Naive thymus-derived CD8-positive, alpha-beta T cell (primary cell): ENCODE results near the gene ZNF728. TPM values are rescaled to one million over a fixed set of nuclear protein-coding genes. Genes with fewer than 3 reads are reported as not detected.
A peak's percentile ranks its signal among the peaks of the same experiment; 100 is the strongest.
"Not testable (repeated sequence)": the region's sequence is repeated elsewhere in the genome, so short reads cannot be mapped to it uniquely, and the experiment has no call there.

Experiments
- ATAC-seq, 2 donors: fragments of 150-1000 bp; cut with Tn5 transposase in 1 of 2; sonication (Bioruptor Pico), chemical (Tn5 transposase) in 1 of 2; 1 replicate in 1 of 2; 2 replicates in 1 of 2; pipeline ENCODE4 v1.10.0; 2021; ENCODE audit warnings: mild to moderate bottlenecking in 2 of 2, moderate library complexity in 2 of 2
- POLR2A ChIA-PET: fragments of 350-600 bp; sonication (Branson Sonifier 250); formaldehyde crosslinking; loops from one replicate; lab custom pipeline; 2021; ENCODE audit warnings: antibody characterized with exemption; lab: Charles Lee
- DNase-seq, 10 donors: peaks; one replicate each; pipeline versions ENCODE4 v3.0.0 to v3.0.0-alpha.2; 2020 to 2022
- H3K27ac Mint-ChIP-seq, 10 donors: one replicate each; pipeline ENCODE4 v1.8.0; 2020 to 2022; ENCODE audit warnings: mild to moderate bottlenecking in 10 of 10, mixed read lengths in 10 of 10, moderate library complexity in 4 of 10, inconsistent platforms in 1 of 10
- H3K27me3 Mint-ChIP-seq, 5 donors: one replicate each; pipeline ENCODE4 v1.8.0; 2021 to 2022; ENCODE audit warnings: mixed read lengths in 5 of 5
- H3K36me3 Mint-ChIP-seq, 3 donors: one replicate each; pipeline ENCODE4 v1.8.0; 2020 to 2022; ENCODE audit warnings: mixed read lengths in 3 of 3, mild to moderate bottlenecking in 2 of 3, inconsistent platforms in 1 of 3
- H3K4me1 Mint-ChIP-seq, 4 donors: one replicate each; pipeline ENCODE4 v1.8.0; 2021 to 2022; ENCODE audit warnings: mixed read lengths in 4 of 4
- H3K4me3 Mint-ChIP-seq, 10 donors: one replicate each; pipeline ENCODE4 v1.8.0; 2020 to 2022; ENCODE audit warnings: mild to moderate bottlenecking in 10 of 10, mixed read lengths in 10 of 10, moderate library complexity in 6 of 10, inconsistent platforms in 1 of 10
- H3K9me3 Mint-ChIP-seq, 9 donors: one replicate each; pipeline ENCODE4 v1.8.0; 2020 to 2022; ENCODE audit warnings: mixed read lengths in 9 of 9, mild to moderate bottlenecking in 3 of 9, inconsistent platforms in 1 of 9, moderate library complexity in 1 of 9
- polyA plus RNA-seq, 3 donors: library from polyadenylated mRNA; unstranded; fragments of 300-500 nt; fragmentation: Illumina TruSeq; gene quantifications; one replicate each; pipeline ENCODE4 v1.2.3, GENCODE V29; 2021
- total RNA-seq, 8 experiments: library from RNA in 2 of 8; stranded (reverse) in 2 of 8; gene quantifications; one replicate each; pipeline ENCODE4 v1.2.3 and lab custom pipeline; 2021 to 2026

ZNF728 gene
- total RNA-seq (not detected), polyA plus RNA-seq (not detected), total RNA-seq (lab: John Stamatoyannopoulos, UW) (0 to 0.15 (median 0) reads per million in 6 experiments)

- no peak for DNase-seq
- peaks cover 7 to 80% (median 45%) of the 10 kb centered on the region in 9 donors for H3K9me3 Mint-ChIP-seq
- no peak within 1 kb of the TSS for H3K27ac Mint-ChIP-seq
- H3K27me3 Mint-ChIP-seq = peaks cover 0 to 4% (median 0%) of the 10 kb centered on the region in 5 donors
- POLR2A ChIA-PET = no interaction called here
- peak within 1 kb of the TSS in 3 of 10 donors; percentile 14 to 36 (median 24) for H3K4me3 Mint-ChIP-seq
- H3K4me1 Mint-ChIP-seq = peaks cover 0 to 2% (median 0%) of the 10 kb centered on the region in 4 donors
- ATAC-seq = no peak
- peaks cover 0 to 20% (median 5%) of the 10 kb centered on the region in 3 donors for H3K36me3 Mint-ChIP-seq
Measured at GRCh38 chr19:23002690-23003422, at the start of gene ZNF728. Gene ZNF728, minus strand, starts transcription at chr19:23003176. Its CDS starts 146 bp downstream, at chr19:23003030.

- H3K36me3 Mint-ChIP-seq = peaks cover 0 to 4% (median 0%) of the 10 kb centered on the region in 3 donors
- no peak overlapping the region for H3K4me3 Mint-ChIP-seq
- no peak for DNase-seq
- no peaks in the 10 kb centered on the region for H3K4me1 Mint-ChIP-seq
- H3K27ac Mint-ChIP-seq = no peak overlapping the region
- H3K27me3 Mint-ChIP-seq = no peaks in the 10 kb centered on the region
- H3K9me3 Mint-ChIP-seq = peaks cover 0 to 46% (median 11%) of the 10 kb centered on the region in 9 donors
- ATAC-seq = no peak
- POLR2A ChIA-PET = no interaction called here
Measured at GRCh38 chr19:23052349-23052748, 49.4 kb upstream of the ZNF728 start.

- no peaks in the 10 kb centered on the region for H3K27me3 Mint-ChIP-seq
- H3K36me3 Mint-ChIP-seq = peaks cover 0 to 8% (median 0%) of the 10 kb centered on the region in 3 donors
- no peak overlapping the region for H3K4me3 Mint-ChIP-seq
- H3K4me1 Mint-ChIP-seq = no peaks in the 10 kb centered on the region
- no peak overlapping the region for H3K27ac Mint-ChIP-seq
- POLR2A ChIA-PET = no interaction called here
- H3K9me3 Mint-ChIP-seq = peaks cover 0 to 47% (median 24%) of the 10 kb centered on the region in 9 donors
- ATAC-seq (no peak), DNase-seq (no peak)
Measured at GRCh38 chr19:23049256-23049655, 46.3 kb upstream of the ZNF728 start.

- Mint-ChIP-seq H3K4me1 (no peaks in the 10 kb centered on the region), H3K27ac (no peak overlapping the region), H3K36me3 (peaks cover 0 to 8% (median 0%) of the 10 kb centered on the region in 3 donors), H3K4me3 (no peak overlapping the region), H3K9me3 (peaks cover 0 to 64% (median 31%) of the 10 kb centered on the region in 9 donors), H3K27me3 (no peaks in the 10 kb centered on the region)
- DNase-seq = no peak
- POLR2A ChIA-PET = no interaction called here
- no peak for ATAC-seq
Measured at GRCh38 chr19:23046743-23047142, 43.8 kb upstream of the ZNF728 start.

GRCh38 chr19:23033721-23034120 lies 30.7 kb upstream of the ZNF728 start:
- POLR2A ChIA-PET = no interaction called here
- Mint-ChIP-seq H3K9me3 (peaks cover 0 to 34% (median 17%) of the 10 kb centered on the region in 9 donors), H3K36me3 (peaks cover 0 to 4% (median 0%) of the 10 kb centered on the region in 3 donors), H3K27me3 (peaks cover 0 to 7% (median 0%) of the 10 kb centered on the region in 5 donors), H3K4me3 (no peak overlapping the region), H3K4me1 (no peaks in the 10 kb centered on the region), H3K27ac (no peak overlapping the region)
- DNase-seq (no peak), ATAC-seq (no peak)

- no peak overlapping the region for H3K4me3 Mint-ChIP-seq
- H3K36me3 Mint-ChIP-seq = peaks cover 0 to 44% (median 0%) of the 10 kb centered on the region in 3 donors
- POLR2A ChIA-PET = no interaction called here
- H3K9me3 Mint-ChIP-seq = peaks cover 8 to 84% (median 41%) of the 10 kb centered on the region in 9 donors
- DNase-seq = no peak
- no peaks in the 10 kb centered on the region for H3K4me1 Mint-ChIP-seq
- no peak overlapping the region for H3K27ac Mint-ChIP-seq
- H3K27me3 Mint-ChIP-seq = no peaks in the 10 kb centered on the region
- ATAC-seq = no peak
Measured at GRCh38 chr19:23015660-23016059, 12.7 kb upstream of the ZNF728 start.

GRCh38 chr19:22994957-22995356 lies 8.0 kb downstream of the ZNF728 start:
- H3K27me3 Mint-ChIP-seq, H3K27ac Mint-ChIP-seq, H3K4me1 Mint-ChIP-seq, POLR2A ChIA-PET, H3K4me3 Mint-ChIP-seq, DNase-seq, ATAC-seq: not testable (repeated sequence)
- peaks cover 0 to 28% (median 0%) of the 10 kb centered on the region in 3 donors for H3K36me3 Mint-ChIP-seq
- peaks cover 16 to 78% (median 37%) of the 10 kb centered on the region in 9 donors for H3K9me3 Mint-ChIP-seq

GRCh38 chr19:22976248-22976647 lies 26.7 kb downstream of the ZNF728 start:
- no peaks in the 10 kb centered on the region for H3K4me1 Mint-ChIP-seq
- POLR2A ChIA-PET = no interaction called here
- no peak for DNase-seq
- H3K4me3 Mint-ChIP-seq = no peak overlapping the region
- H3K27me3 Mint-ChIP-seq = no peaks in the 10 kb centered on the region
- H3K9me3 Mint-ChIP-seq = peaks cover 19 to 91% (median 49%) of the 10 kb centered on the region in 9 donors
- H3K27ac Mint-ChIP-seq = no peak overlapping the region
- peaks cover 4 to 40% (median 32%) of the 10 kb centered on the region in 3 donors for H3K36me3 Mint-ChIP-seq
- no peak for ATAC-seq

GRCh38 chr19:22975546-22976136 lies 27.3 kb downstream of the ZNF728 start:
- H3K27ac Mint-ChIP-seq, H3K27me3 Mint-ChIP-seq, POLR2A ChIA-PET, DNase-seq, H3K4me1 Mint-ChIP-seq, ATAC-seq, H3K4me3 Mint-ChIP-seq: not testable (repeated sequence)
- Mint-ChIP-seq H3K36me3 (peaks cover 4 to 35% (median 29%) of the 10 kb centered on the region in 3 donors), H3K9me3 (peaks cover 18 to 90% (median 45%) of the 10 kb centered on the region in 9 donors)

GRCh38 chr19:22945560-22945959 lies 57.4 kb downstream of the ZNF728 start:
- no peak for ATAC-seq
- H3K4me3 Mint-ChIP-seq = no peak overlapping the region
- H3K27ac Mint-ChIP-seq = no peak overlapping the region
- peaks cover 16 to 83% (median 42%) of the 10 kb centered on the region in 9 donors for H3K9me3 Mint-ChIP-seq
- H3K27me3 Mint-ChIP-seq = no peaks in the 10 kb centered on the region
- POLR2A ChIA-PET = no interaction called here
- H3K4me1 Mint-ChIP-seq = no peaks in the 10 kb centered on the region
- DNase-seq = no peak
- H3K36me3 Mint-ChIP-seq = peaks cover 0 to 28% (median 11%) of the 10 kb centered on the region in 3 donors

- H3K36me3 Mint-ChIP-seq = peaks cover 0 to 14% (median 3%) of the 10 kb centered on the region in 3 donors
- no peak for ATAC-seq
- no peak for DNase-seq
- no peak overlapping the region for H3K27ac Mint-ChIP-seq
- H3K4me3 Mint-ChIP-seq = no peak overlapping the region
- peaks cover 0 to 46% (median 23%) of the 10 kb centered on the region in 9 donors for H3K9me3 Mint-ChIP-seq
- H3K27me3 Mint-ChIP-seq = no peaks in the 10 kb centered on the region
- POLR2A ChIA-PET = no interaction called here
- H3K4me1 Mint-ChIP-seq = no peaks in the 10 kb centered on the region
Measured at GRCh38 chr19:22935151-22935550, 67.8 kb downstream of the ZNF728 start.

GRCh38 chr19:22927576-22927975 lies 75.4 kb downstream of the ZNF728 start:
- H3K27ac Mint-ChIP-seq, POLR2A ChIA-PET, H3K4me3 Mint-ChIP-seq, H3K4me1 Mint-ChIP-seq, ATAC-seq, H3K27me3 Mint-ChIP-seq, DNase-seq: not testable (repeated sequence)
- peaks cover 0 to 18% (median 8%) of the 10 kb centered on the region in 3 donors for H3K36me3 Mint-ChIP-seq
- H3K9me3 Mint-ChIP-seq = peaks cover 0 to 38% (median 26%) of the 10 kb centered on the region in 9 donors

- Mint-ChIP-seq H3K9me3 (peaks cover 2 to 43% (median 26%) of the 10 kb centered on the region in 9 donors), H3K36me3 (peaks cover 0 to 22% (median 8%) of the 10 kb centered on the region in 3 donors)
- H3K27ac Mint-ChIP-seq, H3K4me1 Mint-ChIP-seq, ATAC-seq, H3K27me3 Mint-ChIP-seq, H3K4me3 Mint-ChIP-seq, DNase-seq, POLR2A ChIA-PET: not testable (repeated sequence)
Measured at GRCh38 chr19:22925181-22925580, 77.8 kb downstream of the ZNF728 start.
